DOHH2 (cell line): ENCODE results near the gene FAM3B.

ENCODE experiments used
- H3F3A ChIP-seq: fragments of 200-600 bp; sonication (generic), shearing (Covaris generic); 2 replicates; pipeline ENCODE4 v1.6.0; 2016; ENCODE audit warnings: antibody characterized with exemption, mild to moderate bottlenecking; ENCODE audit not compliant: control insufficient read depth, insufficient read depth
- H3K27ac ChIP-seq: fragments of 200-600 bp; sonication (generic); 2 replicates; pipeline ENCODE4 v1.5.1; 2014; ENCODE audit warnings: low read depth, mild to moderate bottlenecking, low read length, moderate library complexity
- H3K27me3 ChIP-seq: fragments of 200-600 bp; sonication (generic); 2 replicates; pipeline ENCODE4 v1.6.1; 2014; ENCODE audit warnings: mild to moderate bottlenecking, low read length, mixed read lengths; ENCODE audit not compliant: control insufficient read depth
- H3K36me3 ChIP-seq: fragments of 200-600 bp; sonication (generic); 2 replicates; pipeline ENCODE4 v1.6.1; 2014; ENCODE audit warnings: mild to moderate bottlenecking, low read length, moderate library complexity, mixed read lengths; ENCODE audit not compliant: control insufficient read depth
- H3K4me1 ChIP-seq: fragments of 200-600 bp; sonication (generic); 2 replicates; pipeline ENCODE4 v1.6.1; 2014; ENCODE audit warnings: mild to moderate bottlenecking, low read length, mixed read lengths; ENCODE audit not compliant: control insufficient read depth
- H3K4me2 ChIP-seq: fragments of 200-600 bp; sonication (generic); 2 replicates; pipeline ENCODE4 v1.6.0; 2014; ENCODE audit warnings: mild to moderate bottlenecking, low read length, moderate library complexity
- H3K4me3 ChIP-seq: fragments of 200-600 bp; sonication (generic); 2 replicates; pipeline ENCODE4 v1.5.1; 2014; ENCODE audit warnings: mild to moderate bottlenecking, low read length, mixed read lengths
- H3K79me2 ChIP-seq: fragments of 200-600 bp; sonication (generic); 2 replicates; pipeline ENCODE4 v1.6.1; 2014; ENCODE audit warnings: mild to moderate bottlenecking, low read length, mixed read lengths; ENCODE audit not compliant: control insufficient read depth
- H3K9me2 ChIP-seq: fragments of 200-600 bp; sonication (generic); replicated peaks from 2 replicates; pipeline ENCODE4 v1.6.1; 2014; ENCODE audit warnings: mild to moderate bottlenecking, low read length, mixed read lengths; ENCODE audit not compliant: control insufficient read depth
- H3K9me3 ChIP-seq: fragments of 200-600 bp; sonication (generic); 2 replicates; pipeline ENCODE4 v1.6.1; 2014; ENCODE audit warnings: antibody characterized with exemption, low read length, mixed read lengths; ENCODE audit not compliant: control insufficient read depth, insufficient read depth
- H4K20me1 ChIP-seq: fragments of 200-600 bp; sonication (generic); 2 replicates; pipeline ENCODE4 v1.6.0; 2014; ENCODE audit warnings: low read depth, mild to moderate bottlenecking, antibody characterized with exemption, low read length, moderate library complexity; ENCODE audit not compliant: control insufficient read depth, insufficient read depth
- CTCF ChIP-seq: fragments of 200-600 bp; sonication (generic); IDR thresholded peaks from one replicate; pipeline ENCODE4 v1.5.1; 2014; ENCODE audit warnings: antibody characterized with exemption, mild to moderate bottlenecking, low read depth, low read length; ENCODE audit not compliant: poor library complexity, severe bottlenecking
- EZH2phosphoT487 ChIP-seq: fragments of 200-600 bp; sonication (generic); IDR thresholded peaks from 2 replicates; pipeline ENCODE4 v1.6.1; 2017; ENCODE audit warnings: borderline replicate concordance, mild to moderate bottlenecking, antibody characterized with exemption, low read length, moderate library complexity, mixed read lengths

The FAM3B gene

GRCh38 chr21:41316200-41317062, at the start of gene FAM3B:
FAM3B (plus strand) TSS chr21:41316801; CDS start chr21:41316880, 79 bp downstream.
- Histone ChIP-seq H3K9me2 (no peaks in the 10 kb centered on the region), H3F3A (no peaks in the 10 kb centered on the region), H3K79me2 (no peaks in the 10 kb centered on the region), H3K27me3 (no peaks in the 10 kb centered on the region), H3K4me2 (no peak within 1 kb of the TSS), H3K4me1 (peaks cover 8% of the 10 kb centered on the region), H3K27ac (no peak within 1 kb of the TSS), H4K20me1 (no peaks in the 10 kb centered on the region), H3K36me3 (no peaks in the 10 kb centered on the region), H3K9me3 (no peaks in the 10 kb centered on the region), H3K4me3 (no peak within 1 kb of the TSS)
- no peak for TF ChIP-seq CTCF
- no peak for TF ChIP-seq EZH2phosphoT487

- H3K4me1 ChIP-seq, result no peaks in the 10 kb centered on the region
- no peaks in the 10 kb centered on the region for H3K9me2 ChIP-seq
- no peaks in the 10 kb centered on the region for H3K36me3 ChIP-seq
- no peaks in the 10 kb centered on the region for H3F3A ChIP-seq
- H3K4me2 ChIP-seq, result no peak overlapping the region
- TF ChIP-seq CTCF, result no peak
- TF ChIP-seq EZH2phosphoT487, result no peak
- H3K79me2 ChIP-seq, result no peaks in the 10 kb centered on the region
- no peak overlapping the region for H3K4me3 ChIP-seq
- H3K27ac ChIP-seq, result no peak overlapping the region
- H4K20me1 ChIP-seq, result no peaks in the 10 kb centered on the region
- H3K27me3 ChIP-seq, result no peaks in the 10 kb centered on the region
- H3K9me3 ChIP-seq, result no peaks in the 10 kb centered on the region
Measured at GRCh38 chr21:41267346-41267745, 49.3 kb upstream of the FAM3B start.

- Histone ChIP-seq H3K4me3 (no peak overlapping the region), H3K36me3 (no peaks in the 10 kb centered on the region), H3K27me3 (no peaks in the 10 kb centered on the region), H3K9me2 (no peaks in the 10 kb centered on the region), H3K27ac (no peak overlapping the region), H3K79me2 (no peaks in the 10 kb centered on the region), H4K20me1 (no peaks in the 10 kb centered on the region), H3F3A (no peaks in the 10 kb centered on the region), H3K4me1 (no peaks in the 10 kb centered on the region), H3K4me2 (no peak overlapping the region), H3K9me3 (no peaks in the 10 kb centered on the region)
- no peak for TF ChIP-seq EZH2phosphoT487
- TF ChIP-seq CTCF, result no peak
Measured at GRCh38 chr21:41269535-41269934, 47.1 kb upstream of the FAM3B start.
